Body of pancreas (tissue), 4 donors: ENCODE measurements around the gene USP34.

ENCODE experiments used
- CTCF ChIP-seq, 7 experiments: fragments of 450-650 bp in 4 of 7; fragments of 200-600 bp in 3 of 7; sonication (generic) in 3 of 7; IDR thresholded peaks; one replicate each; pipeline ENCODE4 v1.5.1; 2016 to 2019; ENCODE audit warnings: antibody characterized with exemption in 7 of 7
- POLR2A ChIP-seq, 3 donors: fragments of 450-650 bp; IDR thresholded peaks; one replicate each; pipeline ENCODE4 v1.6.1; 2016; ENCODE audit warnings: antibody characterized with exemption in 3 of 3, mild to moderate bottlenecking in 2 of 3

DNA sequence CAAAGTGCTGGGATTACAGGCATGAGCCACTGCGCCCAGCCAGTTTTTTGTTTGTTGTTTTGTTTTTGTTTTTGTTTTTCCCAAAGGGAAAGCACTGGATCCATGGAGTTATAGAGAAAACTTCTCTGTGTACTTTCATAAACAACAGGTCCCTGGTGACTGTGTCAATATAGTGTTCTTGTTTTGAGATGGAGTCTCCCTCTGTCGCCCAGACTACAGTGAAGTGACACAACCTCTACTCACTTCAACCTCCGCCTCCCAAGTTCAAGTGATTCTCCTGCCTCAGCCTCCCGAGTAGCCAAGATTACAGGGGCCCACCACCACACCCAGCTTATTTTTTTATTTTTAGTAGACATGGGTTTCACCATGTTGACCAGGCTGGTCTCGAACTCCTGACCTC, 16.5 kb downstream of the USP34 start:
- no peak for TF ChIP-seq CTCF (IDR thresholded peaks at IDR 0.05)
- no peak for TF ChIP-seq POLR2A (IDR thresholded peaks at IDR 0.05)
